ENCODE data around the gene ABCC8.

GRCh38 chr11:17375547-17375946 is 101.1 kb downstream of the ABCC8 start:
- TF ChIP-seq, protein P1, sequence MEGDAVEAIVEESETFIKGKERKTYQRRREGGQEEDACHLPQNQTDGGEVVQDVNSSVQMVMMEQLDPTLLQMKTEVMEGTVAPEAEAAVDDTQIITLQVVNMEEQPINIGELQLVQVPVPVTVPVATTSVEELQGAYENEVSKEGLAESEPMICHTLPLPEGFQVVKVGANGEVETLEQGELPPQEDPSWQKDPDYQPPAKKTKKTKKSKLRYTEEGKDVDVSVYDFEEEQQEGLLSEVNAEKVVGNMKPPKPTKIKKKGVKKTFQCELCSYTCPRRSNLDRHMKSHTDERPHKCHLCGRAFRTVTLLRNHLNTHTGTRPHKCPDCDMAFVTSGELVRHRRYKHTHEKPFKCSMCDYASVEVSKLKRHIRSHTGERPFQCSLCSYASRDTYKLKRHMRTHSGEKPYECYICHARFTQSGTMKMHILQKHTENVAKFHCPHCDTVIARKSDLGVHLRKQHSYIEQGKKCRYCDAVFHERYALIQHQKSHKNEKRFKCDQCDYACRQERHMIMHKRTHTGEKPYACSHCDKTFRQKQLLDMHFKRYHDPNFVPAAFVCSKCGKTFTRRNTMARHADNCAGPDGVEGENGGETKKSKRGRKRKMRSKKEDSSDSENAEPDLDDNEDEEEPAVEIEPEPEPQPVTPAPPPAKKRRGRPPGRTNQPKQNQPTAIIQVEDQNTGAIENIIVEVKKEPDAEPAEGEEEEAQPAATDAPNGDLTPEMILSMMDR (IDR thresholded peaks at IDR 0.05), result no peak
- no peak for TF ChIP-seq POLR2A (IDR thresholded peaks at IDR 0.05)

Measured in ovary (tissue), 3 donors.